BJ (cell line): ENCODE measurements around the gene CLK1. TPM values are rescaled to one million over a fixed set of nuclear protein-coding genes. Genes with fewer than 3 reads are reported as not detected.
"Not testable (repeated sequence)": the region's sequence is repeated elsewhere in the genome, so short reads cannot be mapped to it uniquely, and the experiment has no call there.

Source experiments
- CTCF ChIA-PET: fragments of 350-600 bp; formaldehyde crosslinking; extraction: SDS; loops from one replicate; lab custom pipeline; 2021; ENCODE audit warnings: antibody characterized with exemption, inconsistent platforms; lab: Yijun Ruan, JAX
- POLR2A ChIA-PET: fragments of 300-600 bp; sonication (Branson Sonifier 250); formaldehyde crosslinking; extraction: SDS; loops from one replicate; lab custom pipeline; 2021; ENCODE audit warnings: antibody characterized with exemption; lab: Charles Lee
- DNase-seq: peaks from one replicate; pipeline ENCODE4 v3.0.0-alpha.2; 2011; ENCODE audit warnings: low read depth
- H3K27me3 ChIP-seq: 2 replicates; pipeline ENCODE4 v1.6.0; 2011; ENCODE audit warnings: low read length; ENCODE audit not compliant: control insufficient read depth, insufficient read depth
- H3K36me3 ChIP-seq: 2 replicates; pipeline ENCODE4 v1.5.1; 2011; ENCODE audit warnings: low read length; ENCODE audit not compliant: control insufficient read depth, insufficient read depth
- H3K4me3 ChIP-seq: 2 replicates; pipeline ENCODE4 v1.5.1; 2011; ENCODE audit warnings: low read depth, mild to moderate bottlenecking, control low read depth, low read length
- polyA plus RNA-seq: library from polyadenylated mRNA; depleted of rRNA; stranded (reverse); fragments of >200 nt; gene quantifications from 2 replicates; pipeline ENCODE4 v1.2.3, GENCODE V29; 2011
- TF ChIP-seq, protein P1 (sequence below): IDR thresholded peaks from 2 replicates; pipeline ENCODE4 v1.5.1; 2011; ENCODE audit warnings: low read depth, mild to moderate bottlenecking, control low read depth, inconsistent platforms, low read length, moderate library complexity; ENCODE audit not compliant: insufficient read depth

CLK1 gene
- polyA plus RNA-seq, 1 experiment = 35.9 TPM

DNA sequence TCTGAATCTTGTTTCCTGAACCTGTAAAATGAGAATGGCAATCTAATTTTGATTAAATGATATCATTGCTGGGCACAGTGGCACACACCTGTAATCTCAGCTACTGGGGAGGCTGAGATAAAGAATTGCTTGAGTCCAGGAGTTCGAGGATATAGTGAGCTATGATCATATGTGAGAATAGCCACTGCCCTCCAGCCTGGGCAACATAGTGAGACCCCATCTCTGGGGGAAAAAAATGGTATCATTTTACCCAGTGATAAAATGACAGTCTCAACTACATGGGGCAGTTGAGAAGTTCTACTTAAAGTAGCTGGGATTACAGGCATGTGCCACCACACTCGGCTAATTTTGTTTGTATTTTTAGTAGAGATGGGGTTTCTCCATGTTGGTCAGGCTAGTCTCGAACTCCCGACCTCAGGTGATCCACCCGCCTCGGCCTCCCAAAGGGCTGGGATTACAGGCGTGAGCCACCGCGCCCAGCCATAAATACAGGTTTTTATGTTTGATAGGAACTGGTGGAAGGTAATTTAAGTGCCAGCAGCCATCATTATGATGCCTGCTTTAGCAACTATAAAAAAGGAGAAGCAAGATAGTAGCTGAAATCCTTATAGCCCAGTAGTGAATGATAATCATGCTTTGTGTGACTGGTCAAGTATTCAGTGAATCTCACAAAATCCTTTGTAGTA, 35.7 kb downstream of the CLK1 start:
- ChIA-PET CTCF (interaction anchor here (1.4 kb wide), 1 partner anchor 10 kb away, joined by 3 read pairs; no protein-coding TSS in a partner anchor), POLR2A (no interaction called here)
- Histone ChIP-seq H3K4me3 (no peak overlapping the region), H3K36me3 (no peaks in the 10 kb centered on the region), H3K27me3 (no peaks in the 10 kb centered on the region)
- no peak for DNase-seq
- TF ChIP-seq, protein P1, sequence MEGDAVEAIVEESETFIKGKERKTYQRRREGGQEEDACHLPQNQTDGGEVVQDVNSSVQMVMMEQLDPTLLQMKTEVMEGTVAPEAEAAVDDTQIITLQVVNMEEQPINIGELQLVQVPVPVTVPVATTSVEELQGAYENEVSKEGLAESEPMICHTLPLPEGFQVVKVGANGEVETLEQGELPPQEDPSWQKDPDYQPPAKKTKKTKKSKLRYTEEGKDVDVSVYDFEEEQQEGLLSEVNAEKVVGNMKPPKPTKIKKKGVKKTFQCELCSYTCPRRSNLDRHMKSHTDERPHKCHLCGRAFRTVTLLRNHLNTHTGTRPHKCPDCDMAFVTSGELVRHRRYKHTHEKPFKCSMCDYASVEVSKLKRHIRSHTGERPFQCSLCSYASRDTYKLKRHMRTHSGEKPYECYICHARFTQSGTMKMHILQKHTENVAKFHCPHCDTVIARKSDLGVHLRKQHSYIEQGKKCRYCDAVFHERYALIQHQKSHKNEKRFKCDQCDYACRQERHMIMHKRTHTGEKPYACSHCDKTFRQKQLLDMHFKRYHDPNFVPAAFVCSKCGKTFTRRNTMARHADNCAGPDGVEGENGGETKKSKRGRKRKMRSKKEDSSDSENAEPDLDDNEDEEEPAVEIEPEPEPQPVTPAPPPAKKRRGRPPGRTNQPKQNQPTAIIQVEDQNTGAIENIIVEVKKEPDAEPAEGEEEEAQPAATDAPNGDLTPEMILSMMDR = no peak

DNA sequence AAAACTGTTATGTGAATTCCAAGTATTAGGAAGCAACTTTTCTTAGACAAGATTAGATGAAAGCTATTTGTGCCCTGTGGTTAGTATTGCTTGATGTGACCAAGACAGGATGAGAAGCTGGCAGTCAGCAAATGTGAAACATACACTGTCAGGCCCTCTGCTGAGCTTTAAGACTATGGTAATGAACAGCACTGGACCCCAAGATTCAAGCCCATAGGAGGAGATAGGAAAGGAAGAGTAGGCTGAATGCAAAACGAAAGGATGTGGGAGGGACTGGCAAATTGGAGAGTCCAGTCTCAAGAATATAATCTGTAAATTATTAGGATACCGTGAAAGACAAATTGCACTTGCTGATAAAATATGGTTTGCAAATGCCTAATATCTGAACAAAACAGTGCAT, 36.4 kb downstream of the CLK1 start:
- no peak for DNase-seq
- H3K27me3 ChIP-seq = no peaks in the 10 kb centered on the region
- ChIA-PET POLR2A (interaction anchor here (0.6 to 0.7 kb wide), 2 partner anchors 10 to 13 kb away, joined by 3 read pairs; no protein-coding TSS in a partner anchor), CTCF (interaction anchor here (0.5 to 1.4 kb wide), 2 partner anchors 9 to 390 kb away, joined by 3 read pairs; no protein-coding TSS in a partner anchor)
- no peaks in the 10 kb centered on the region for H3K36me3 ChIP-seq
- H3K4me3 ChIP-seq = no peak overlapping the region
- TF ChIP-seq, protein P1 = no peak

DNA sequence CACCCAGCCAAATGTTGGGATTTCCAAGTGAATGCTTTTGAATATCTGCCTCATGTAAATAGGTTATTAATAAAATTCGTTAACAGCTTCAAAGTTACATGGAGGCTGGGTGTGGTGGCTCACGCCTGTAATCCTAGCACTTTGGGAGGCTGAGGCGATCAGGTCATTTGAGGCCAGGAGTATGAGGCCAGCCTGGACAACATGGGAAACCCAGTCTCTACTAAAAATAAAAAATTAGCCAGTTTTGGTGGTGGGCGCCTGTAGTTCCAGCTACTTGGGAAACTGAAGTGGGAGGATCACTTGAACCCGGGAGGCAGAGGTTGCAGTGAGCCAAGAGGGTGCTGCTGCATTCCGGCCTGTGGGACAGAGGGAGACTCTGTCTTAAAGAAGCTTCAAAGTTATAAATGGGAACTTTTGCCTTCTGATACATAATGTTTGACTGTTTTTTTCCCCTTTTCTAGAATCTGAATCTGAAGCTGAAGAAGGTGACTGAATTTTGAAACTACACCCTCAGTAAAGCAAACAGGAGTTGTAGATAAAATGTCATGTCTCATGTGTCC, 42.7 kb downstream of the CLK1 start:
- ChIA-PET CTCF (no interaction called here), POLR2A (no interaction called here)
- Histone ChIP-seq H3K27me3 (no peaks in the 10 kb centered on the region), H3K4me3 (no peak overlapping the region), H3K36me3 (peaks cover 10% of the 10 kb centered on the region)
- TF ChIP-seq, protein P1 = no peak
- no peak for DNase-seq

DNA sequence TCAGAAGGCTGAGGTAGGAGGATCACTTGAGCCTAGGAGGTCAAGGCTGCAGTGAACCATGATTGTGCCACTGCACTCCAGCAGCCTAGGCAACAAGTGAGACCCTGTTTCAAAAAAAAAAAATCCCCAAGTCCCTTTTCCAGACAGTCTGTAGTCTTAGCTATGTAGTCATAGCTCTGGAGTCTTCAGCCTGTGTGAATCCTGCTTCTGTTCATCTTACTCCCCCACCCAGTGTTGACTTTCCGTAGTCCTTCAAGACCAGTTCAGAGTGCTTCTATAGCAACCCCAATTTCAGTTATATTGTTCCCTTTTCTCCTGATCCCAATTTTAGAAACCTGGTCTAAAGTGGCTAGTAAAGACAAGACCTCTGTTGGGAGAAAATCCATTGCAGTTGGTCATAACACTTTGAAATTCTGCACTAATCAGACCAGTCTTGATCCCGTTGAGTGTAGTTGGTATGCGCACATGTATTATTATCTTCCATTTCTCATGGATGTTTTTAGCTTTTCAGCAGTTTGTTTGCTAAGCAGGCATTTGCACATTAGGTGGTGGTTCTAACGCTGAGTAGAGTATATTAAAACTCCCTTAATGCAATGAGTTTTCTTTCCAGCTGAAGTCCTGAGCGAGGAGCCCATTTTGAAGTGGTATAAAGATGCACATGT, 43.8 kb downstream of the CLK1 start:
- DNase-seq = no peak
- POLR2A ChIA-PET = no interaction called here
- Histone ChIP-seq H3K27me3 (no peaks in the 10 kb centered on the region), H3K4me3 (no peak overlapping the region), H3K36me3 (peaks cover 10% of the 10 kb centered on the region)
- CTCF ChIA-PET = interaction anchor here (1.0 kb wide), 1 partner anchor 11 kb away, joined by 3 read pairs; no protein-coding TSS in a partner anchor
- TF ChIP-seq, protein P1 = no peak

DNA sequence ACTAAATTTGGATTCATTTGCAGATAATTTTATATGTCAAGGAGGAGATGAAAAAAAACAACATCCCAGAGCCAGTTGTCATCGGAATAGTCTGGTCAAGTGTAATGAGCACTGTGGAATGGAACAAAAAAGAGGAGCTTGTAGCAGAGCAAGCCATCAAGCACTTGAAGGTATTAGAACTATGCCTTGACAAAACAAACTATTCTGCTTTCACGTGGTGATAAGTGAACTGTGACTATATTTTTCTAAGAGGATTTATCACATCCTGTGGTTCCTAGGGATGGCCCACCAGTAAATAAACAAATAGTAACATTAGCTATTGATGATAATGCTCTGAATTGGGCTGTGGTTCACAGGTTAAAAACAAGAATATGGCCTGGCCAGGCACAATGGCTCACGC, 45.7 kb downstream of the CLK1 start:
- CTCF ChIA-PET = interaction anchor here (0.8 to 1.3 kb wide), 4 partner anchors 9 to 105 kb away, joined by 3 read pairs; no protein-coding TSS in a partner anchor
- not testable (repeated sequence) for H3K27me3 ChIP-seq, DNase-seq, H3K4me3 ChIP-seq
- H3K36me3 ChIP-seq = peaks cover 13% of the 10 kb centered on the region
- POLR2A ChIA-PET = interaction anchor here (0.5 to 0.6 kb wide), 2 partner anchors 9 to 331 kb away, joined by 3 read pairs; no protein-coding TSS in a partner anchor
